GM19351 (cell line): Measurements from ENCODE around the gene NYAP1.
"Not testable (repeated sequence)": the region's sequence is repeated elsewhere in the genome, so short reads cannot be mapped to it uniquely, and the experiment has no call there.

Experiments used
- ATAC-seq: cut with Tn5 transposase; IDR thresholded peaks from one replicate; pipeline ENCODE4 v1.9.1; 2021; ENCODE audit warnings: mild to moderate bottlenecking, moderate library complexity; ENCODE audit not compliant: unreplicated experiment

NYAP1 gene

DNA sequence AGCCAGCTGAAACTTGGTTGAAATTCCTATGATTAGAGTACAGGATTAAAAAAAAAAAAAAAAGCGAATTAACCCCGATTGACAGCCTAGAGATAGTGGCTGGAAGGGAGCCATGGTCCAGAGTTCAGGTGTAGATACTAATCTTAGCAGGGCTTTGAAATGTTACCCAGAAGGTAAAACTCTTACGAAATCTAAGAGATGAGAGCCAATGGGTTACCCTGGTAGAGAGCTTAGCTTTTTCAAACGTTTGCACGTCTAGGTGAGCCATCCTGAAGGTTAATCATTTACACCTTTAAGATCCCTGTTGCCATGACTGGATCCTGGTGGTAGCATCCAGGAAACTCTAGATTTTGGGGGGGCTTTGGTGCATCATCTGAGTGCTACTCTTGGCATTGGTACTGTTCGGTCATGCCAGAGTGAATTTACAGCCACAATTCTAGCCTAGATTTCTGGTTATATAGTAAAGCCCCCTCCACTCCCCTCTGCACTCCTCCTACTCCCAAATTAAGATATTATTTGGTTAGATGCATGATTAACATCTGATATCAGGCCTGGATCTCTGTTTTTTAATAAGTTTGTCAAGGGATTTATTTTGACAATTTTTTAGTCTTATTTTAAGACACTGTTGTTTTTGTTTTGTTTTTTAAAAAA is 56.5 kb downstream of the NYAP1 start:
- no peak for ATAC-seq

DNA sequence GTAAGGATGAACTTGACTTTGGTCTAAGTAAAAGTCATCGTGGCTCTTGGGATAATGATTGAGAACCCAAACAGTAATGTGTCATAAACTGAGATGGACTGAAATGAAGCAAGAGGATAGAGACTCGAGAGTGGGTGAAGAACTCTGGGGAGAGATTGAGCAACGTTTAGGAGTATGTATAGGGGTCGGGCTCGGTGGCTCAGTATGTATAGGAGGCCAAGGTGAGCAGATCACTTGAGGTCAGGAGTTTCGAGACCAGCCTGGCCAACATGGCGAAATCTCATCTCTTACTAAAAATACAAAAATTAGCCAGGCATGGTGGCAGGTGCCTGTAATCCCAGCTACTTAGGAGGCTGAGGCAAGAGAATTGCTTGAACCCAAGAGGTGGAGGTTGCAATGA is 57.6 kb downstream of the NYAP1 start:
- ATAC-seq: not testable (repeated sequence)

DNA sequence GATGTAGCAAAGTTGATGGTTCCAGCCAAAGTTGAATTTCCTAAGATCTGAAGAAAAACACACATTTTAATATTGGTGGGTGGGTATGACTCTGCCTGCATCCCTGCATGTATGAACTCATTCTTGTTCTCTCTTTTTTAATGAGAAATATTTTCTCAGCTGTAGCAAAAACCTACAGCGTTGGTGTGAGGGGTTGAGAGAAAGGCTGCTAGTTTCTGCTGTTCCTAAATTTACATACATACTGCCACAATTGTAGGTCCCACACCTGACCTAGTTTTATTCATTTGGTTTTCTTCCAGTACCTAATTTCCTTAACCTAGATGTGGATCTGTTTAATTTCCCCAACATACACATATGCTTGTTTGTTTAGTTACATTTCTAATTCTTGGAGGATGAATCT is 59.9 kb downstream of the NYAP1 start:
- no peak for ATAC-seq

DNA sequence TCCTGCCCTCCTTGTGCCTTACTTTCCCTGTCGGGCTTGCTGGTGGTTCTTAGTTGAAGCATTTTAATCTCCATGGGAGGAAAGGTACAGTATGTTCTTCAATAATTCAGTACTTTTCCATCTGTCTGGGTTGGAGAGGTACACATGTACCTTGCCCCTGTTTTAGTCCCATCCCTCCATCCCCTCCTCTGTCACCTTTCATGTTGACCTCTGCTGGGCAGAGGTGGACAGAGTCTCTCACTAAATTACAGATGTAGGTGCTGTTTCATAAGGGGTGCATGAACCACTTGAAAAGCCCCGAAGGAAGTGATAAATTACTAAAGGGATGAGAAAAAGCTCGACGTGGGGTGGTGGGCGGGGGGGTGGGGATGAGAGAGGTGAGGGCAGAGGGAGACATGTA is 60.7 kb downstream of the NYAP1 start:
- ATAC-seq: no peak
